ENCODE data around the gene RIN3. TPM values are rescaled to one million over a fixed set of nuclear protein-coding genes. Genes with fewer than 3 reads are reported as not detected.

The RIN3 gene
- total RNA-seq, 1 experiment from 2014 or later = 14.8 TPM

- H4K20me1 ChIP-seq (ENCODE audit: insufficient read depth) = no peaks in the 10 kb centered on the region
- H2AFZ ChIP-seq = no peak overlapping the region
- no peaks in the 10 kb centered on the region for H3F3A ChIP-seq (ENCODE audit: insufficient read depth, low read depth)
- no peak for DNase-seq
- no peak overlapping the region for H3K4me2 ChIP-seq
- no peaks in the 10 kb centered on the region for H3K9me3 ChIP-seq (ENCODE audit: insufficient read depth, low read depth)
- H3K27me3 ChIP-seq (ENCODE audit: insufficient read depth, low read depth) = no peaks in the 10 kb centered on the region
- no peaks in the 10 kb centered on the region for H3K4me1 ChIP-seq (replicated peaks; ENCODE audit: insufficient read depth)
- H3K9me2 ChIP-seq (ENCODE audit: insufficient read depth) = no peaks in the 10 kb centered on the region
- peaks cover 16% of the 10 kb centered on the region for H3K36me3 ChIP-seq (ENCODE audit: low read depth)
- TF ChIP-seq EZH2 (IDR thresholded peaks at IDR 0.05; ENCODE audit: low read depth) = no peak
- TF ChIP-seq, protein P1, sequence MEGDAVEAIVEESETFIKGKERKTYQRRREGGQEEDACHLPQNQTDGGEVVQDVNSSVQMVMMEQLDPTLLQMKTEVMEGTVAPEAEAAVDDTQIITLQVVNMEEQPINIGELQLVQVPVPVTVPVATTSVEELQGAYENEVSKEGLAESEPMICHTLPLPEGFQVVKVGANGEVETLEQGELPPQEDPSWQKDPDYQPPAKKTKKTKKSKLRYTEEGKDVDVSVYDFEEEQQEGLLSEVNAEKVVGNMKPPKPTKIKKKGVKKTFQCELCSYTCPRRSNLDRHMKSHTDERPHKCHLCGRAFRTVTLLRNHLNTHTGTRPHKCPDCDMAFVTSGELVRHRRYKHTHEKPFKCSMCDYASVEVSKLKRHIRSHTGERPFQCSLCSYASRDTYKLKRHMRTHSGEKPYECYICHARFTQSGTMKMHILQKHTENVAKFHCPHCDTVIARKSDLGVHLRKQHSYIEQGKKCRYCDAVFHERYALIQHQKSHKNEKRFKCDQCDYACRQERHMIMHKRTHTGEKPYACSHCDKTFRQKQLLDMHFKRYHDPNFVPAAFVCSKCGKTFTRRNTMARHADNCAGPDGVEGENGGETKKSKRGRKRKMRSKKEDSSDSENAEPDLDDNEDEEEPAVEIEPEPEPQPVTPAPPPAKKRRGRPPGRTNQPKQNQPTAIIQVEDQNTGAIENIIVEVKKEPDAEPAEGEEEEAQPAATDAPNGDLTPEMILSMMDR (conservative IDR thresholded peaks at IDR 0.05) = no peak
- POLR2A ChIA-PET (ENCODE audit: unreplicated experiment) = interaction anchor here (0.6 kb wide), 1 partner anchor 10 kb away, joined by 3 read pairs; no protein-coding TSS in a partner anchor
- H3K79me2 ChIP-seq (ENCODE audit: low read depth) = no peaks in the 10 kb centered on the region
- H3K4me3 ChIP-seq = no peak overlapping the region
- H3K27ac ChIP-seq = no peak overlapping the region
- intact Hi-C loops (cut with micrococcal nuclease; ENCODE audit: unreplicated experiment) = no loop called here
- BruUV-seq (replicated peaks) = no TSS peak
- CTCF ChIA-PET = no interaction called here
Observed at GRCh38 chr14:92578511-92578910, 64.9 kb downstream of the RIN3 start.

DNA sequence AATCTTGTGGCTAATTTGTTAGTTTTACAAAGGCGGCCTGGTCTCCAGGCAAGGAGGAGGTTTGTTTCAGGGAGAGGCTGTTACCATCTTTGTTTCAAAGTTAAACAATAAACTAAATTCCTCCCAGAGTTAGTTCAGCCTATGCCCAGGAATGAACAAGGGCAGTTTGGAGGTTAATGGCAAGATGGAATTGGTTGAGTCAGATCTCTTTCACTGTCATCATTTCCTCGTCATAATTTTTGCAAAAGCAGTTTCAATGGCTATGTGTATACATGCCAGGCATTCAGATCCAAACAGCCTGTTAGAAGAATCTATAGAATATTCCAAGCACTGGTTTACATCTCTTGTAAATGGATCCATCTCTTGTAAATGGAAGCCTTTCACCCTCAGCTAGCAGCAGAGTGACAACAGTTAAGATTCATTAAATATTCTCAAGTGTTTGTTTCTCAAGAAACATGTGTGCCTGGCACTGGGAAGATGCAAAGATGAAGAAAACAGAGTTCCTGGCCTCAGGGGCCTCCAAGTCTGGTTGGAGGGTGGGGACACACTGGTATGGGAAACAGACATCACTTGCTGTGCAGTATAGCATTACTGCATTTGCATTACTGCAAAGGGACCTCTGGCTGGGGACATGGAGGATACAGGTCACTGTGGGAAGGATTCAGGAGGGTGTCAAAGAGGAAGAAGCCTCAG lies 65.8 kb downstream of the RIN3 start:
- Histone ChIP-seq H3K27me3 (ENCODE audit: insufficient read depth, low read depth) (no peaks in the 10 kb centered on the region), H4K20me1 (ENCODE audit: insufficient read depth) (no peaks in the 10 kb centered on the region), H3K4me1 (replicated peaks; ENCODE audit: insufficient read depth) (no peaks in the 10 kb centered on the region), H2AFZ (no peak overlapping the region), H3K9me3 (ENCODE audit: insufficient read depth, low read depth) (no peaks in the 10 kb centered on the region), H3K4me2 (no peak overlapping the region), H3K36me3 (ENCODE audit: low read depth) (peaks cover 16% of the 10 kb centered on the region), H3K4me3 (no peak overlapping the region), H3K27ac (no peak overlapping the region), H3F3A (ENCODE audit: insufficient read depth, low read depth) (no peaks in the 10 kb centered on the region), H3K9me2 (ENCODE audit: insufficient read depth) (no peaks in the 10 kb centered on the region), H3K79me2 (ENCODE audit: low read depth) (no peaks in the 10 kb centered on the region)
- intact Hi-C loops (cut with micrococcal nuclease; ENCODE audit: unreplicated experiment) = no loop called here
- no peak for DNase-seq
- ChIA-PET CTCF (no interaction called here), POLR2A (ENCODE audit: unreplicated experiment) (no interaction called here)
- TF ChIP-seq, protein P1 (conservative IDR thresholded peaks at IDR 0.05) = no peak
- TF ChIP-seq EZH2 (IDR thresholded peaks at IDR 0.05; ENCODE audit: low read depth) = no peak
- BruUV-seq (replicated peaks) = no TSS peak

GRCh38 chr14:92581206-92581605 lies 67.6 kb downstream of the RIN3 start:
- H3K27me3 ChIP-seq (ENCODE audit: insufficient read depth, low read depth) = no peaks in the 10 kb centered on the region
- intact Hi-C loops (cut with micrococcal nuclease; ENCODE audit: unreplicated experiment) = no loop called here
- no peak overlapping the region for H2AFZ ChIP-seq
- ChIA-PET CTCF (no interaction called here), POLR2A (ENCODE audit: unreplicated experiment) (no interaction called here)
- peaks cover 11% of the 10 kb centered on the region; the same call in 1 of the 2 replicates for H3F3A ChIP-seq (ENCODE audit: insufficient read depth, low read depth)
- no peak overlapping the region for H3K4me3 ChIP-seq
- H3K9me3 ChIP-seq (ENCODE audit: insufficient read depth, low read depth) = no peaks in the 10 kb centered on the region
- H3K4me2 ChIP-seq = no peak overlapping the region
- H3K36me3 ChIP-seq (ENCODE audit: low read depth) = peaks cover 16% of the 10 kb centered on the region
- H3K27ac ChIP-seq = no peak overlapping the region
- TF ChIP-seq, protein P1 (conservative IDR thresholded peaks at IDR 0.05) = no peak
- no peak for TF ChIP-seq EZH2 (IDR thresholded peaks at IDR 0.05; ENCODE audit: low read depth)
- no peaks in the 10 kb centered on the region for H3K79me2 ChIP-seq (ENCODE audit: low read depth)
- H3K4me1 ChIP-seq (replicated peaks; ENCODE audit: insufficient read depth) = peaks cover 16% of the 10 kb centered on the region; the same call in 1 of the 2 replicates
- H4K20me1 ChIP-seq (ENCODE audit: insufficient read depth) = no peaks in the 10 kb centered on the region
- no peaks in the 10 kb centered on the region for H3K9me2 ChIP-seq (ENCODE audit: insufficient read depth)
- no TSS peak for BruUV-seq (replicated peaks)
- DNase-seq = no peak
